OCI-LY7 (cell line): ENCODE measurements around the gene NUB1.

Source experiments
- CTCF ChIP-seq: fragments of 200-600 bp; sonication (generic); conservative IDR thresholded peaks from 2 replicates; pipeline ENCODE4 v1.5.1; 2014; ENCODE audit warnings: mild to moderate bottlenecking, antibody characterized with exemption, low read length, moderate library complexity, mixed read lengths
- EZH2phosphoT487 ChIP-seq: fragments of 200-600 bp; sonication (generic); IDR thresholded peaks from 2 replicates; pipeline ENCODE4 v1.6.1; 2018; ENCODE audit warnings: low read depth, borderline replicate concordance, mild to moderate bottlenecking, mixed run types, antibody characterized with exemption, low read length, moderate library complexity, mixed read lengths

- TF ChIP-seq CTCF (no peak), EZH2phosphoT487 (no peak)
These were observed 32.8 kb upstream of the NUB1 start for GRCh38 chr7:151308791-151309190.
